ENCODE results near the gene MPO.

Gene MPO

DNA sequence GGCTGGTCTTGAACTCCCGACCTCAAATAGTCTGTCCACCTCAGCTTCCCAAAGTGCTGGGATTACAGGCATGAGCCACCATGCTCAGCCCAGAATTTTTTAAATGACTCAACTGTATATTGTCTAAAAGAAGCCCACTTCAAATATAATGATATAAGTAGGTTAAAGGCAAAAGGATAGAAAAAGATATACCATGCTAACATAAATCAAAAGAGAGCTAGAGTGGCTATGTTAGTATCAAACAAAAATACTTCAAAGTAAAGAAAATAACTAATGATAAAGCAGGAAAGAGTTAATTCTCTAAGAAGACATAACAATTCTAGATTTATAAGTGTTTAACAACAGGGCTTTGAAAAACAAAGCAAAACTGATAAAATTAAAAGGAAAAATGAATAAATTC lies 13.3 kb upstream of the MPO start:
- no peak for TF ChIP-seq CTCF (IDR thresholded peaks at IDR 0.05; ENCODE audit: low read depth, low read length)
- DNase-seq, result no peak
- no peaks in the 10 kb centered on the region; the same call in 1 of the 2 replicates for H3K9me3 ChIP-seq
- H3K36me3 ChIP-seq, result no peaks in the 10 kb centered on the region
- H3K4me3 ChIP-seq (ENCODE audit: low read depth, low read length), result no peak overlapping the region
- peaks cover 76% of the 10 kb centered on the region for H3K27me3 ChIP-seq
- no peaks in the 10 kb centered on the region for H3K4me1 ChIP-seq

DNA sequence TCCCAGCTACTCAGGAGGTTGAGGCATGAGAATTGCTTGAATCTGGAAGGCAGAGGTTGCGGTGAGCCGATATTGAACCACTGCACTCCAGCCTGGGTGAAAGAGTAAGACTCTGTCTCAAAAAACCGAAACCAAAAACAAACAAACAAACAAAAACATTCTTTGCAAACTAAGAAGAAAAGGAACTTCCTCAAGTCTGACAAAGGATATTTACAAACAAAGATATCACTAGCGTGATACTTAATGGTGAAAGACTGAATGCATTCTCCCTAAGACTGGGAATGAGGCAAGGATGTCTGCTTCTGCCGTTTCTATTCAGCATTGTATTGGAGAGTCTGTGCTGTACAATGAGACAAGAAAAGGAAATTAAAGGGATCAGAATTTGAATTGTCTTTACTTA lies 10.5 kb upstream of the MPO start:
- no peaks in the 10 kb centered on the region for H3K4me1 ChIP-seq
- no peaks in the 10 kb centered on the region; the same call in 1 of the 2 replicates for H3K9me3 ChIP-seq
- H3K27me3 ChIP-seq, result peaks cover 75% of the 10 kb centered on the region
- TF ChIP-seq CTCF (IDR thresholded peaks at IDR 0.05; ENCODE audit: low read depth, low read length), result no peak
- no peak for DNase-seq
- H3K36me3 ChIP-seq, result no peaks in the 10 kb centered on the region
- H3K4me3 ChIP-seq (ENCODE audit: low read depth, low read length), result no peak overlapping the region

DNA sequence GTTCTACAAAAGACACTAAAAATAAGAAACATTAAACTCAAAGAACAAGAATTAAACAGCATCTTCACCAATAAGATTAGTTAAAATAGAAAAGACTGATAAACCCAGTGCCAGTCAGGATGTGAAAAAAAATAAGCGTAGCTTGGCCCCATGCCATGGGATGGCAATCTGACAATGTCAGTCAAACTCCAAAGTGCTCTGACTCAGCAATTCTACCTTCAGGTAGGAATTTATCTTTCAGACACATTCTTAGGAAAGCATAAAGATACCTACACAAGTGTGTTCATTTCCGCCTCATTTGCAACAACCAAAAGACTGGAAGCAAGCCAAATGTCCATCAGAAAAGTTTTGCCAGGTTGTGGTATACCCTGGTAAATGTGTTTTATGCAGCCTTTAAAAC lies 9.1 kb upstream of the MPO start:
- no peak overlapping the region for H3K4me3 ChIP-seq (ENCODE audit: low read depth, low read length)
- H3K36me3 ChIP-seq, result no peaks in the 10 kb centered on the region
- no peaks in the 10 kb centered on the region; the same call in 1 of the 2 replicates for H3K9me3 ChIP-seq
- H3K27me3 ChIP-seq, result peaks cover 61% of the 10 kb centered on the region
- no peak for TF ChIP-seq CTCF (IDR thresholded peaks at IDR 0.05; ENCODE audit: low read depth, low read length)
- H3K4me1 ChIP-seq, result no peaks in the 10 kb centered on the region
- DNase-seq, result no peak

DNA sequence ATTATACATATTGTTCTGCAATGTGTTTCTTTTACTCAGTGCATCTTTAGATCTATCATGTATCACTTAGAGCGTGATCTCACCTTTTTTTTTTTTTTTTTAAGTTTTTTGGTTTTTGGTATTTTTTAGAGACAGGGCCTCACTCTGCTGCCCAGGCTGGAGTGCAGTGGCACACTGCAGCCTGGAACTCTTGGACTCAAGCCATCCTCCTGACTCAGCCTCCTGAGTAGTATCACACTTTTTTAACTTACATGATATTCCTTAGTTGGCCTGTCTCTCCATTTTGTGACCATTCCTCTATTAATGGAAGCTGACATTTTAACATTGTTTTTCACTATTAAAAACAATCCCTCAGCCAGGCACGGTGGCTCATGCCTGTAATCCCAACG lies 4.7 kb upstream of the MPO start:
- no peaks in the 10 kb centered on the region for H3K9me3 ChIP-seq
- no peaks in the 10 kb centered on the region for H3K4me1 ChIP-seq
- peaks cover 25% of the 10 kb centered on the region for H3K27me3 ChIP-seq
- no peak overlapping the region for H3K4me3 ChIP-seq (ENCODE audit: low read depth, low read length)
- DNase-seq, result no peak
- H3K36me3 ChIP-seq, result no peaks in the 10 kb centered on the region
- no peak for TF ChIP-seq CTCF (IDR thresholded peaks at IDR 0.05; ENCODE audit: low read depth, low read length)

GRCh38 chr17:58284613-58285421 lies 4.1 kb upstream of the MPO start:
- Histone ChIP-seq H3K4me3 (ENCODE audit: low read depth, low read length) (no peak overlapping the region), H3K4me1 (no peaks in the 10 kb centered on the region)
- DNase-seq, result no peak

More at GRCh38 chr17:58284613-58285421, 4.1 kb upstream of the MPO start:
- Histone ChIP-seq H3K9me3 (no peaks in the 10 kb centered on the region), H3K27me3 (peaks cover 23% of the 10 kb centered on the region), H3K36me3 (no peaks in the 10 kb centered on the region)
- TF ChIP-seq CTCF (IDR thresholded peaks at IDR 0.05; ENCODE audit: low read depth, low read length), result no peak

Data from BE2C (cell line).